ENCODE measurements around the gene CLDN22. TPM values are rescaled to one million over a fixed set of nuclear protein-coding genes. Genes with fewer than 3 reads are reported as not detected.

CLDN22 gene
- total RNA-seq, 1 donor from 2014 or later, result not detected

GRCh38 chr4:183362036-183362435 is 42.0 kb upstream of the CLDN22 start:
- Mint-ChIP-seq H3K36me3 (no peaks in the 10 kb centered on the region), H3K9me3 (no peaks in the 10 kb centered on the region), H3K4me1 (peaks cover 11% of the 10 kb centered on the region), H3K27ac (no peak overlapping the region), H3K27me3 (ENCODE audit: low read depth) (no peaks in the 10 kb centered on the region), H3K4me3 (no peak overlapping the region)
- DNase-seq (ENCODE audit: low spot score in 2 of 2, unreplicated experiment in 2 of 2), result no peak
- TF ChIP-seq CTCF (IDR thresholded peaks at IDR 0.05; ENCODE audit: unreplicated experiment), result no peak

DNA sequence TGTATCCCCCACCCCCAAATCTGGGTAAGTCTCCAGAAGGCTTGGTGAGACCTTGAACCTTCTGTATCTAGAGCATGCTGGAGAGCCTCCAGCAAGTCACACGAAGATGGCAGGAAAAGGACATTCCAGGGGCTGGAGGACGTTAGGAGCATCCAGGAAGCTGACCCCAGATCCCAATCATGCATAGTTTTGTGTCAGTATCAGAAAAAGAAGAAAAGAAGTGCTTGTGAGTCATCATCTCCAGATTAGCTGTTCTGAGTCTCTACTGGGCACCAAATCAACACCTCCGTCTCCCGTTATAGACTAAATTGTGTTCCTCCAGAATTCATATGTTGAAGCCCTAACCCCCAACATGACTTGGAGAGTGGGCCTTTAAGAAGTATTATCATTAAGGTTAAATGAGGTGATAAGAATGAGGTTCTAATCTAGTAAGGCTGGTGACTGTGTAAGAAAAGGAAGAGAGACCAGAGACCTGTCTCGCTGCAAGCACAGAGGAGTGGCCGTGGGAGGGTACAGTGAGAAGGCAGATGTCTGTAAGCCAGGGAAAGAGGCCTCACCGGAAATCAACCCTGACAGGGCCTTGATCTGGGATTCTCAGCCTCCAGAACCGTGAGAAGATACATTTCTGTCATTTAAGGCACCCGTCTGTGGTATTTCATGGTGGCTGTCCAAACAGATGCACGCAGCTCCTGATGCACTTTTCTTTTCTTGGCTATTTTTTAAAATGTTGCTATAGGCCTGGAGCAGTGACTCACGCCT is 40.3 kb upstream of the CLDN22 start:
- no peak for TF ChIP-seq CTCF (IDR thresholded peaks at IDR 0.05; ENCODE audit: unreplicated experiment)
- no peak overlapping the region for H3K4me3 Mint-ChIP-seq
- no peaks in the 10 kb centered on the region for H3K27me3 Mint-ChIP-seq (ENCODE audit: low read depth)
- H3K4me1 Mint-ChIP-seq, result peaks cover 27% of the 10 kb centered on the region
- H3K27ac Mint-ChIP-seq, result no peak overlapping the region
- H3K36me3 Mint-ChIP-seq, result no peaks in the 10 kb centered on the region
- DNase-seq (ENCODE audit: low spot score in 2 of 2, unreplicated experiment in 2 of 2), result no peak
- H3K9me3 Mint-ChIP-seq, result no peaks in the 10 kb centered on the region

- no peak overlapping the region for H3K27ac Mint-ChIP-seq
- no peaks in the 10 kb centered on the region for H3K27me3 Mint-ChIP-seq (ENCODE audit: low read depth)
- TF ChIP-seq CTCF (IDR thresholded peaks at IDR 0.05; ENCODE audit: unreplicated experiment), result no peak
- DNase-seq (ENCODE audit: low spot score in 2 of 2, unreplicated experiment in 2 of 2), result no peak
- no peak overlapping the region for H3K4me3 Mint-ChIP-seq
- H3K36me3 Mint-ChIP-seq, result no peaks in the 10 kb centered on the region
- no peaks in the 10 kb centered on the region for H3K9me3 Mint-ChIP-seq
- H3K4me1 Mint-ChIP-seq, result peaks cover 35% of the 10 kb centered on the region
These were observed 38.2 kb upstream of the CLDN22 start for GRCh38 chr4:183358215-183358755.

DNA sequence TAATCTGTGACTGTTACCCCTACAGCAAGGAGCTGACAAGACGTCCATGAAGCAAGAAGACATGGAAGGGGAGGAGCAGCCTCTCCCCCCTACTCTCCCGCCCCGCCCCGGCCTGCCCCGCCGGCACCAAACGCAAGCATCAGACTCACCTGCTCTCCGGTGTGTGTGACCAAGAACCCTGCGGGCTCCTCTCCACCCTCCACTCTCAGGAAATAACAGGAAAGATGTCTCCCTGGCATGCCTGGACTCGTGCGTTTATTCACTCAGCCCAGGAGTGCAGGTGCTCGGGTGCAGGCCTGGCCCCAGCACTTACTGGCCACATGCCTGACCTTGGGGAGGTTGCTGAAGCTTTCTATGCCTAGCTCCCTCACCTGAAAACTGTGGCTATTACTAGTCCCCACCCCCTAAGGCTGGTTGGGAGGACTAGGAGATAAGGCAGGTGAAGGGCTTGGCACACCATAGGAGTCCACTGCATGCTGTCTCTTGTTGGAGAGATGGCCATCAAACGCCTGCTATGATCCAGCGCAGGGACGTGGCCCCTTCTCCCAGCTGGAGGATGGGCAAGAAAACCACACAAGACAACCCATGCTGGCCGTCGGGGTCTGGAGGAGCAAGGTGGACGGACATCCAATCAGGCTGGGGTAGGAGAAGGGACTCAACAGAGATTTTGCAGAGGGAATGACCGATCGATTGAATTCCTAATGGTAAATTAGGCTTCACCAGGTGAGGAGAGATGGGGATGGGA is 37.0 kb upstream of the CLDN22 start:
- Mint-ChIP-seq H3K9me3 (no peaks in the 10 kb centered on the region), H3K27ac (peak overlapping the region; percentile 65), H3K36me3 (no peaks in the 10 kb centered on the region), H3K4me3 (no peak overlapping the region), H3K27me3 (ENCODE audit: low read depth) (no peaks in the 10 kb centered on the region), H3K4me1 (peaks cover 33% of the 10 kb centered on the region)
- no peak for DNase-seq (ENCODE audit: low spot score in 2 of 2, unreplicated experiment in 2 of 2)
- no peak for TF ChIP-seq CTCF (IDR thresholded peaks at IDR 0.05; ENCODE audit: unreplicated experiment)

GRCh38 chr4:183356173-183356830 is 36.2 kb upstream of the CLDN22 start:
- Mint-ChIP-seq H3K9me3 (no peaks in the 10 kb centered on the region), H3K27me3 (ENCODE audit: low read depth) (no peaks in the 10 kb centered on the region), H3K4me3 (no peak overlapping the region), H3K4me1 (peaks cover 34% of the 10 kb centered on the region), H3K36me3 (no peaks in the 10 kb centered on the region), H3K27ac (peak overlapping the region; percentile 65)
- no peak for TF ChIP-seq CTCF (IDR thresholded peaks at IDR 0.05; ENCODE audit: unreplicated experiment)
- DNase-seq (ENCODE audit: low spot score in 2 of 2, unreplicated experiment in 2 of 2), result no peak

Measured in mesothelial cell of epicardium (in vitro differentiated cells).